Measurements from ENCODE around the gene NHSL2.

NHSL2 gene

GRCh38 chrX:72180539-72180938, 269.9 kb downstream of the NHSL2 start:
- H3K4me3 ChIP-seq (ENCODE audit: low read depth in 1 of 2, low read length in 2 of 2): peak overlapping the region in 1 of 2 donors; percentile 86
- peaks cover 10% of the 10 kb centered on the region for H3K4me1 ChIP-seq (ENCODE audit: insufficient read depth, low read length)
- H3K9ac ChIP-seq (ENCODE audit: low read length): no peak overlapping the region
- H3K27ac ChIP-seq (ENCODE audit: low read depth, low read length): peak overlapping the region; percentile 72
- H3K9me3 ChIP-seq (ENCODE audit: low read length): no peaks in the 10 kb centered on the region
- H3K27me3 ChIP-seq (ENCODE audit: control insufficient read depth in 1 of 2, insufficient read depth in 2 of 2, low read length in 2 of 2): no peaks in the 10 kb centered on the region
- no peaks in the 10 kb centered on the region for H3K36me3 ChIP-seq (ENCODE audit: insufficient read depth, low read length)

GRCh38 chrX:72181178-72182125, 270.8 kb downstream of the NHSL2 start, which contains the start of gene PIN4:
Gene PIN4, plus strand, starts transcription at chrX:72181757. Its CDS starts 29 bp downstream, at chrX:72181786.
- no peaks in the 10 kb centered on the region for H3K27me3 ChIP-seq (ENCODE audit: control insufficient read depth in 1 of 2, insufficient read depth in 2 of 2, low read length in 2 of 2)
- H3K27ac ChIP-seq (ENCODE audit: low read depth, low read length): peak within 1 kb of the TSS; percentile 72
- H3K4me1 ChIP-seq (ENCODE audit: insufficient read depth, low read length): peaks cover 10% of the 10 kb centered on the region
- peak within 1 kb of the TSS; percentile 89 for H3K9ac ChIP-seq (ENCODE audit: low read length)
- no peaks in the 10 kb centered on the region for H3K36me3 ChIP-seq (ENCODE audit: insufficient read depth, low read length)
- peak within 1 kb of the TSS; percentile 53 to 86 for H3K4me3 ChIP-seq (ENCODE audit: low read depth in 1 of 2, low read length in 2 of 2)
- H3K9me3 ChIP-seq (ENCODE audit: low read length): no peaks in the 10 kb centered on the region

- Histone ChIP-seq H3K4me1 (ENCODE audit: insufficient read depth, low read length) (peaks cover 10% of the 10 kb centered on the region), H3K9me3 (ENCODE audit: low read length) (no peaks in the 10 kb centered on the region), H3K36me3 (ENCODE audit: insufficient read depth, low read length) (no peaks in the 10 kb centered on the region), H3K4me3 (ENCODE audit: low read depth in 1 of 2, low read length in 2 of 2) (peak overlapping the region in 1 of 2 donors; percentile 86), H3K27ac (ENCODE audit: low read depth, low read length) (no peak overlapping the region), H3K9ac (ENCODE audit: low read length) (no peak overlapping the region), H3K27me3 (ENCODE audit: control insufficient read depth in 1 of 2, insufficient read depth in 2 of 2, low read length in 2 of 2) (no peaks in the 10 kb centered on the region)
These were observed 272.3 kb downstream of the NHSL2 start for GRCh38 chrX:72182924-72183323.

GRCh38 chrX:72201836-72202536, 291.3 kb downstream of the NHSL2 start:
- no peak overlapping the region for H3K27ac ChIP-seq (ENCODE audit: low read depth, low read length)
- H3K4me1 ChIP-seq (ENCODE audit: insufficient read depth, low read length): no peaks in the 10 kb centered on the region
- H3K4me3 ChIP-seq (ENCODE audit: low read depth in 1 of 2, low read length in 2 of 2): no peak overlapping the region
- peaks cover 7% of the 10 kb centered on the region for H3K36me3 ChIP-seq (ENCODE audit: insufficient read depth, low read length)
- H3K9me3 ChIP-seq (ENCODE audit: low read length): no peaks in the 10 kb centered on the region
- no peaks in the 10 kb centered on the region for H3K27me3 ChIP-seq (ENCODE audit: control insufficient read depth in 1 of 2, insufficient read depth in 2 of 2, low read length in 2 of 2)
- H3K9ac ChIP-seq (ENCODE audit: low read length): no peak overlapping the region
